Hepatocyte (in vitro differentiated cells): ENCODE data around the gene SEPSECS. TPM values are rescaled to one million over a fixed set of nuclear protein-coding genes. Genes with fewer than 3 reads are reported as not detected.

ENCODE experiments used
- DNase-seq: peaks from one replicate; pipeline ENCODE4 v3.0.0-alpha.2; 2016; ENCODE audit warnings: low spot score
- H2AFZ ChIP-seq: fragments of 200-600 bp; sonication (generic); 2 replicates; pipeline ENCODE4 v1.6.0; 2016; ENCODE audit warnings: antibody characterized with exemption, mild to moderate bottlenecking
- H3K27ac ChIP-seq: fragments of 200-600 bp; sonication (generic); 2 replicates; pipeline ENCODE4 v1.5.1; 2016; ENCODE audit warnings: mild to moderate bottlenecking
- H3K27me3 ChIP-seq: fragments of 200-600 bp; sonication (generic); 2 replicates; pipeline ENCODE4 v1.6.1; 2016
- H3K36me3 ChIP-seq: fragments of 200-600 bp; sonication (generic); replicated peaks from 2 replicates; pipeline ENCODE4 v1.5.1; 2016; ENCODE audit warnings: low read depth; ENCODE audit not compliant: insufficient read depth
- H3K4me1 ChIP-seq: fragments of 200-600 bp; sonication (generic); 2 replicates; pipeline ENCODE4 v1.5.1; 2016; ENCODE audit warnings: mild to moderate bottlenecking, moderate library complexity; ENCODE audit not compliant: insufficient read depth
- H3K4me2 ChIP-seq: fragments of 200-600 bp; sonication (generic); 2 replicates; pipeline ENCODE4 v1.6.0; 2016
- H3K4me3 ChIP-seq: fragments of 200-600 bp; sonication (generic); 2 replicates; pipeline ENCODE4 v1.5.1; 2016; ENCODE audit warnings: mild to moderate bottlenecking
- H3K79me2 ChIP-seq: fragments of 200-600 bp; sonication (generic); 2 replicates; pipeline ENCODE4 v1.6.0; 2017; ENCODE audit warnings: mild to moderate bottlenecking
- H3K9me2 ChIP-seq: fragments of 200-600 bp; sonication (generic); replicated peaks from 2 replicates; pipeline ENCODE4 v1.6.0; 2017; ENCODE audit warnings: mild to moderate bottlenecking; ENCODE audit not compliant: insufficient read depth
- H3K9me3 ChIP-seq: fragments of 200-600 bp; sonication (generic); 2 replicates; pipeline ENCODE4 v1.5.1; 2016; ENCODE audit warnings: low read depth, mild to moderate bottlenecking
- H4K20me1 ChIP-seq: fragments of 200-600 bp; sonication (generic); 2 replicates; pipeline ENCODE4 v1.6.0; 2016; ENCODE audit warnings: mild to moderate bottlenecking; ENCODE audit not compliant: insufficient read depth, poor library complexity, severe bottlenecking
- EZH2 ChIP-seq: fragments of 200-600 bp; sonication (generic); IDR thresholded peaks from 2 replicates; pipeline ENCODE4 v1.6.1; 2016; ENCODE audit warnings: antibody characterized with exemption, mild to moderate bottlenecking, borderline replicate concordance
- EZH2phosphoT487 ChIP-seq: fragments of 200-600 bp; sonication (generic); IDR thresholded peaks from one replicate; pipeline ENCODE4 v1.6.1; 2018; ENCODE audit warnings: antibody characterized with exemption, mild to moderate bottlenecking, low read depth, moderate library complexity; ENCODE audit not compliant: unreplicated experiment, severe bottlenecking
- WGBS: methylation state at CpG from one replicate; pipeline ENCODE4 v1.1.6; 2016; ENCODE audit warnings: low lambda C conversion rate; ENCODE audit errors: missing lambda C conversion rate; 5-methylcytosine and 5-hydroxymethylcytosine counted together
- polyA plus RNA-seq: library from polyadenylated mRNA; unstranded; fragments of >200 nt; fragmentation: Nextera tagmentation; extraction: Ambion mirVana; gene quantifications from 2 replicates; pipeline ENCODE4 v1.2.1, GENCODE V29; 2016
- total RNA-seq: library from RNA; depleted of rRNA; stranded (reverse); fragments of >200 nt; gene quantifications from 2 replicates; pipeline ENCODE4 v1.2.3, GENCODE V29; 2014
- TF ChIP-seq, protein P1 (sequence below): fragments of 200-600 bp; sonication (generic); IDR thresholded peaks from 2 replicates; pipeline ENCODE4 v1.5.1; 2016; ENCODE audit warnings: antibody characterized with exemption, mild to moderate bottlenecking; ENCODE audit not compliant: poor library complexity

Gene SEPSECS
- total and polyA plus RNA-seq, 2 experiments from 2014 or later, result 3.0 to 10.3 TPM

DNA sequence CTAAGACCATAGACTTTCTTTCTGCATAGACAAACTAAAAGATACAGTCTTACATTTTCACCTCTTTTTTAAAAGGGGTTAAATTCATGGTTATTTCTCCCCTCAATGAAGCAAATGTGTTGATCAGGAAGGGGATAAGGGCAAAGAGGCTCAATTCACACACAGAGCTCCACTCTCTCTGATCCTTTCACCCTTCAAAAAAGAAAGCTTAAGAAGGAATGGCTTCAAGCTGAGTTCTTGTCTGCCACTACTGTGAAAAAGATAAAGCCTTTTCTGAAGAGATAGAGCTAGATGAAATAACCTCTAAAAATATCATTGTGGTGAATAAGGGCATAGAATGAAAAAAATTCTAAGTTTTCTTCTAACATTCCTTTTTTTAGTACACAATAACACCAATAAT, 28.3 kb downstream of the SEPSECS start:
- Histone ChIP-seq H3K9me2 (no peaks in the 10 kb centered on the region), H4K20me1 (no peaks in the 10 kb centered on the region)

DNA sequence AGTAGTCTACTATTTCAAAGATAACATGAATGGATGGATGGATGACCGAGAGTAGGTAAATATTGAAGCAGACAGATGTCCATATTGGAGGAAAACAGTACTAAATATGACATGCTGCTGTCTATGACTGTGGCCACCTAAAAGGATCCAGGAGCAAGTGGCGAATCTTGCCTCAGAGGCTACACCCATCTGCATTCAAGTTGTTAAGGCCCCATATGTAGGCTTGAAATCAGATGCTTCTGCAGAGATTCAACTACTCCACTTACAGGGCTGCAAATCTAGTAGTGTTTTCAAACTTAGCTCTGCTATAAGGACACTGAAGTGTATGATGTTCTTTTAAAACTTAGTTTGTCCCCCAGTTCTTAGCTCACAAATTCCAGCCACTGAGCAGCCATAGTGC, 28.9 kb downstream of the SEPSECS start:
- Histone ChIP-seq H3K36me3 (no peaks in the 10 kb centered on the region), H4K20me1 (no peaks in the 10 kb centered on the region), H3K9me3 (no peaks in the 10 kb centered on the region), H3K4me3 (no peak overlapping the region), H3K4me1 (peaks cover 5% of the 10 kb centered on the region), H3K9me2 (no peaks in the 10 kb centered on the region), H2AFZ (no peak overlapping the region), H3K27ac (no peak overlapping the region), H3K27me3 (no peaks in the 10 kb centered on the region), H3K79me2 (no peaks in the 10 kb centered on the region), H3K4me2 (no peak overlapping the region)
- WGBS, result 89% methylated on average over 2 of the region's 2 CpGs
- DNase-seq, result no peak
- TF ChIP-seq, protein P1, sequence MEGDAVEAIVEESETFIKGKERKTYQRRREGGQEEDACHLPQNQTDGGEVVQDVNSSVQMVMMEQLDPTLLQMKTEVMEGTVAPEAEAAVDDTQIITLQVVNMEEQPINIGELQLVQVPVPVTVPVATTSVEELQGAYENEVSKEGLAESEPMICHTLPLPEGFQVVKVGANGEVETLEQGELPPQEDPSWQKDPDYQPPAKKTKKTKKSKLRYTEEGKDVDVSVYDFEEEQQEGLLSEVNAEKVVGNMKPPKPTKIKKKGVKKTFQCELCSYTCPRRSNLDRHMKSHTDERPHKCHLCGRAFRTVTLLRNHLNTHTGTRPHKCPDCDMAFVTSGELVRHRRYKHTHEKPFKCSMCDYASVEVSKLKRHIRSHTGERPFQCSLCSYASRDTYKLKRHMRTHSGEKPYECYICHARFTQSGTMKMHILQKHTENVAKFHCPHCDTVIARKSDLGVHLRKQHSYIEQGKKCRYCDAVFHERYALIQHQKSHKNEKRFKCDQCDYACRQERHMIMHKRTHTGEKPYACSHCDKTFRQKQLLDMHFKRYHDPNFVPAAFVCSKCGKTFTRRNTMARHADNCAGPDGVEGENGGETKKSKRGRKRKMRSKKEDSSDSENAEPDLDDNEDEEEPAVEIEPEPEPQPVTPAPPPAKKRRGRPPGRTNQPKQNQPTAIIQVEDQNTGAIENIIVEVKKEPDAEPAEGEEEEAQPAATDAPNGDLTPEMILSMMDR, result no peak
- no peak for TF ChIP-seq EZH2
- TF ChIP-seq EZH2phosphoT487, result no peak

More for the DNA sequence above, 28.3 kb downstream of the SEPSECS start:
- H3K4me1 ChIP-seq, result peaks cover 5% of the 10 kb centered on the region
- DNase-seq, result no peak
- H2AFZ ChIP-seq, result no peak overlapping the region
- no peaks in the 10 kb centered on the region for H3K9me3 ChIP-seq
- no peaks in the 10 kb centered on the region for H3K36me3 ChIP-seq
- H3K79me2 ChIP-seq, result no peaks in the 10 kb centered on the region
- H3K27me3 ChIP-seq, result no peaks in the 10 kb centered on the region
- H3K4me2 ChIP-seq, result no peak overlapping the region
- no peak overlapping the region for H3K4me3 ChIP-seq
- no peak overlapping the region for H3K27ac ChIP-seq
- TF ChIP-seq, protein P1, result no peak
- TF ChIP-seq EZH2 (no peak), EZH2phosphoT487 (no peak)

DNA sequence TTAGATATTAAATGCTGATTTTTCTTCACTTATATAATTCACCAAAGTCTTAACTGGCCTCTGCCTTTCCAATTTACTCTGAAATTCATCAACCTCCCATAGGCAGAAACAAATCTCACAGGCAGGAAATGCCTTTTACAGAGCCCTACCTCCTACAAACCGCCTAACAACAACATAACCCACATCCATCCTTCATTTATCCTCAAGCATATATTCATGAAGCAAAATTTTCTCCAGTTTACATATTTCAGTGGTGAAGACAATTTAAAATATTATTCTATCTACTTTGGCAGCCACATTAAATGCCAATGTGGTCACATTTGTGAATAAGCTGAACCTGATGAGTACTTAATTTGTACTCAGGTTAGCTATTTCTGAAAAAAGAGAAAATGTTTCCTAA, 30.3 kb downstream of the SEPSECS start:
- Histone ChIP-seq H3K4me3 (no peak overlapping the region), H3K27ac (no peak overlapping the region), H3K36me3 (no peaks in the 10 kb centered on the region), H3K79me2 (no peaks in the 10 kb centered on the region), H3K4me1 (peaks cover 5% of the 10 kb centered on the region), H3K4me2 (no peak overlapping the region), H4K20me1 (no peaks in the 10 kb centered on the region), H3K9me3 (no peaks in the 10 kb centered on the region), H2AFZ (no peak overlapping the region), H3K27me3 (no peaks in the 10 kb centered on the region), H3K9me2 (no peaks in the 10 kb centered on the region)
- TF ChIP-seq EZH2 (no peak), EZH2phosphoT487 (no peak)
- TF ChIP-seq, protein P1, result no peak
- WGBS, result 91% methylated on average over 1 of the region's 1 CpG
- DNase-seq, result no peak

DNA sequence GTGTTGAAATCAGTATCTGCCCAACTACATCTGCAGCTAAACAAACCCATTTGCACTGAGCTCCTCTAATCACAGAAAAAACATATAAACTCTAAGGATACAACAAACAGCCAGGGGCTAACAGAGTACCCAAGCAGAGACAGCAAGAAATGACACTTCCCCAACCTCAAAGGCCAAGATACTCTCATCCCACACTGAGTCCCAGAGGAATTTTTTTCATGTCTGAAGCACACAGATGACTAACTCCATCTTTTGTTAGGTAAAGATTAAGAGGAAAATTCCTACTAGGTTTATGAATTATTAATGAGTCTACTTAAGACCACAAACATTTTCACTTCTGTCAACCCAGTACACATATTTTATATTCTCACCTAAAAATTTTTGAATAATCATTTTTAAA, 31.6 kb downstream of the SEPSECS start:
- no peak for DNase-seq
- no peak overlapping the region for H2AFZ ChIP-seq

More for the DNA sequence above, 31.6 kb downstream of the SEPSECS start:
- TF ChIP-seq, protein P1, result no peak
- no peak for TF ChIP-seq EZH2phosphoT487
- no peak for TF ChIP-seq EZH2
- Histone ChIP-seq H3K79me2 (no peaks in the 10 kb centered on the region), H4K20me1 (no peaks in the 10 kb centered on the region), H3K27ac (no peak overlapping the region), H3K36me3 (no peaks in the 10 kb centered on the region), H3K4me1 (peaks cover 4% of the 10 kb centered on the region), H3K9me3 (no peaks in the 10 kb centered on the region), H3K27me3 (no peaks in the 10 kb centered on the region), H3K4me2 (no peak overlapping the region), H3K4me3 (no peak overlapping the region), H3K9me2 (no peaks in the 10 kb centered on the region)
